Activated naive CD4-positive, alpha-beta T cell treated with anti-CD3 and anti-CD28 coated beads for 36 hours (primary cell): ENCODE results near the gene SEC24B. TPM values are rescaled to one million over a fixed set of nuclear protein-coding genes. Genes with fewer than 3 reads are reported as not detected.

Experiments used
- CTCF ChIA-PET: fragments of 350-600 bp; sonication (Branson Sonifier 250); formaldehyde crosslinking; loops from one replicate; lab custom pipeline; 2021; ENCODE audit warnings: antibody characterized with exemption; lab: Charles Lee
- DNase-seq: peaks from one replicate; pipeline ENCODE4 v3.0.0-alpha.2; 2020
- H3K27ac Mint-ChIP-seq: one replicate; pipeline ENCODE4 v1.8.0; 2021; ENCODE audit warnings: mild to moderate bottlenecking, mixed read lengths
- H3K27me3 Mint-ChIP-seq: one replicate; pipeline ENCODE4 v1.8.0; 2021; ENCODE audit warnings: low read depth, mixed read lengths
- H3K36me3 Mint-ChIP-seq: one replicate; pipeline ENCODE4 v1.8.0; 2021; ENCODE audit warnings: low read depth, mixed read lengths
- H3K4me1 Mint-ChIP-seq: one replicate; pipeline ENCODE4 v1.8.0; 2021; ENCODE audit warnings: low read depth, mixed read lengths
- H3K4me3 Mint-ChIP-seq: one replicate; pipeline ENCODE4 v1.8.0; 2021; ENCODE audit warnings: mild to moderate bottlenecking, moderate library complexity, mixed read lengths
- H3K9me3 Mint-ChIP-seq: one replicate; pipeline ENCODE4 v1.8.0; 2021; ENCODE audit warnings: mixed read lengths
- intact Hi-C: fragments of 100-400 bp; cut with micrococcal nuclease; formaldehyde crosslinking; loops from one replicate; pipeline ENCODE4 v1.15.1; 2023
- microRNA-seq: library from miRNA; unstranded; fragments of <30 nt; microRNA quantifications from one replicate; pipeline ENCODE4 v1.2.0, GENCODE V29; 2022; ENCODE audit warnings: borderline microRNAs expressed, borderline replicate concordance
- total RNA-seq, 2 experiments: library from RNA; stranded (reverse); gene quantifications; one replicate each; pipeline ENCODE4 v1.2.3, GENCODE V29; 2021

SEC24B gene
- total RNA-seq, 2 experiments from 2014 or later: 20.6 to 21.1 TPM

DNA sequence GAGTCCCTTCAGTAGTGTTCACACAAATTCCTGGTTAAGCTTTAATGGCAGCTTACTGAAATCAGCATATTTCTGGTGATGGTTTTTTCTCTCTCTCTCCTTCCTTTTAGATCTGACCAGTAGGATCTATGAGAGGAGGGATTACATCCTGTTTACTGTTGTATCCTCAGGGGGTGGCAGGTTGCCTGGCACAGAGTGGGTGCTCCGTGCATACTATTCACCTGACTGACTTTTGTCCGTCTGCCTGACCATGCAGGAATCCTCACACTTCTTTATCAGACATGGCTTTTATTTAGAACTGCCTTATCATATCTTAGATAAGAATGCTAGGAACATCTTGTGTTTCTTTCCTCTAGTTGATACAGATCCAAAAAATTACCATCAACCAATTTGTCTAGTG is 156.0 kb downstream of the SEC24B start:
- H3K27me3 Mint-ChIP-seq: no peaks in the 10 kb centered on the region
- CTCF ChIA-PET: interaction anchor here (0.6 to 1.1 kb wide), 2 partner anchors 14 to 164 kb away, joined by 3 to 4 read pairs; no protein-coding TSS in a partner anchor
- no peak overlapping the region for H3K4me3 Mint-ChIP-seq
- DNase-seq: no peak
- peak overlapping the region; percentile 78 for H3K27ac Mint-ChIP-seq
- peaks cover 10% of the 10 kb centered on the region for H3K36me3 Mint-ChIP-seq
- H3K9me3 Mint-ChIP-seq: peaks cover 7% of the 10 kb centered on the region
- intact Hi-C loops: loop anchor here (2.0 to 5.0 kb wide), 3 partner anchors 225 to 498 kb away; partner anchors contain the start of gene GAR1
- H3K4me1 Mint-ChIP-seq: peaks cover 81% of the 10 kb centered on the region

Small RNA genes lying within 50 kb of the gene (microRNA-seq; reads per million reads assigned to microRNA genes)
- 25.2 reads per million, percentile 40 among the genes with 10 or more reads in this experiment for gene MIR576

Other genes starting within 250 kb of the SEC24B start
- gene COL25A1, start 131.2 kb upstream of the SEC24B start, total RNA-seq: not detected
- 10 to 100 TPM; 69.1 to 71.8 TPM for gene MCUB, start 126.4 kb downstream of the SEC24B start, total RNA-seq